HFF-Myc (cell line): Measurements from ENCODE around the gene OSER1.

Experiments used
- DNase-seq: peaks from one replicate; pipeline ENCODE4 v3.0.0-alpha.2; 2011; ENCODE audit warnings: low read depth; ENCODE audit errors: extremely low read depth
- H3K4me3 ChIP-seq: replicated peaks from 2 replicates; pipeline ENCODE4 v1.5.1; 2011; ENCODE audit warnings: low read depth, mild to moderate bottlenecking, control low read depth, low read length
- CTCF ChIP-seq: IDR thresholded peaks from 2 replicates; pipeline ENCODE4 v1.5.1; 2012; ENCODE audit warnings: mild to moderate bottlenecking, low read depth, low read length, control low read depth; ENCODE audit errors: missing control alignments

The OSER1 gene

GRCh38 chr20:44186674-44187053 is 23.9 kb downstream of the OSER1 start:
- no peak for DNase-seq
- peak overlapping the region; percentile 38 for H3K4me3 ChIP-seq
- no peak for TF ChIP-seq CTCF

- no peak for TF ChIP-seq CTCF
- no peak for DNase-seq
- H3K4me3 ChIP-seq = no peak overlapping the region
These were observed 24.4 kb downstream of the OSER1 start for GRCh38 chr20:44186201-44186600.

- no peak for TF ChIP-seq CTCF
- H3K4me3 ChIP-seq = no peak overlapping the region
- DNase-seq = no peak
These were observed 25.0 kb downstream of the OSER1 start for GRCh38 chr20:44185574-44185973.

GRCh38 chr20:44183282-44183681 is 27.3 kb downstream of the OSER1 start:
- no peak for DNase-seq
- TF ChIP-seq CTCF = no peak
- H3K4me3 ChIP-seq = no peak overlapping the region

GRCh38 chr20:44182863-44183262 is 27.7 kb downstream of the OSER1 start:
- no peak for TF ChIP-seq CTCF

GRCh38 chr20:44182135-44182765 is 28.3 kb downstream of the OSER1 start:
- no peak overlapping the region for H3K4me3 ChIP-seq
- DNase-seq = no peak
- TF ChIP-seq CTCF = no peak

More at GRCh38 chr20:44182863-44183262, 27.7 kb downstream of the OSER1 start:
- DNase-seq = no peak
- no peak overlapping the region for H3K4me3 ChIP-seq

- no peak overlapping the region for H3K4me3 ChIP-seq
- no peak for DNase-seq
- no peak for TF ChIP-seq CTCF
These were observed 29.0 kb downstream of the OSER1 start for GRCh38 chr20:44181611-44182010.
